Measurements from ENCODE around the gene GPR132. TPM values are rescaled to one million over a fixed set of nuclear protein-coding genes. Genes with fewer than 3 reads are reported as not detected.

The GPR132 gene
- total RNA-seq, 1 experiment from 2014 or later: not detected

DNA sequence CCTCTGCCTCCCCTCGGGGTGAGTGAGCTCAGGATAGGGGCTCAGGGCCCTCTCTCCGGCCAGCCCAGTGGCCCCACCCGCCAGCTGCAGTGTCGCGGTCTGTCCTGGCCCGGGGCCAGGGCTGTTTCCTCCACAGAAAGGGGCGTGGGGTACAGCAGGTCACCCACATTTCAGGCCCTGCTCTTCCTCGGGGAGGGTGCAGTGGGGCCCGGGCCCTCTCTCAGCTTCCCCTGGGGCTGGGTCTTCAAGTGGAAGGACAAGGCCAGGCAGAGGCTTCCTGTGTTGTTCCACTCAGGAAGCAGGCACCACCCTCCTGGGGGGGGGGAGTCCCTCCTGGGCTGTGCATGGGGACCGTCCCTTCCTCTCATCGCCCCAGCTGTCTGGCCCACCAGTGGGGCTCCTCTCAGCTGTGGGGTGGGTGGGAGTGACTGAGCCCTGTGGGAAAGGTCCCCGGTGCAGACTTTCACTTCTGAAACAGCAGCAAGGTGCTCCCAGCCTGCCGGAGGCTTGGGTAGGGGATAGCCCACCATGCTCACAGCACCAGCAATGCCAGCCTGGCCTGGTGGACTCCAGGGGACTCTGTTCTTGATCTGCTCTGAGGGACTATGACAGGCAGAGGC lies 3.7 kb downstream of the GPR132 start:
- no peak for DNase-seq (ENCODE audit: low read depth)

DNA sequence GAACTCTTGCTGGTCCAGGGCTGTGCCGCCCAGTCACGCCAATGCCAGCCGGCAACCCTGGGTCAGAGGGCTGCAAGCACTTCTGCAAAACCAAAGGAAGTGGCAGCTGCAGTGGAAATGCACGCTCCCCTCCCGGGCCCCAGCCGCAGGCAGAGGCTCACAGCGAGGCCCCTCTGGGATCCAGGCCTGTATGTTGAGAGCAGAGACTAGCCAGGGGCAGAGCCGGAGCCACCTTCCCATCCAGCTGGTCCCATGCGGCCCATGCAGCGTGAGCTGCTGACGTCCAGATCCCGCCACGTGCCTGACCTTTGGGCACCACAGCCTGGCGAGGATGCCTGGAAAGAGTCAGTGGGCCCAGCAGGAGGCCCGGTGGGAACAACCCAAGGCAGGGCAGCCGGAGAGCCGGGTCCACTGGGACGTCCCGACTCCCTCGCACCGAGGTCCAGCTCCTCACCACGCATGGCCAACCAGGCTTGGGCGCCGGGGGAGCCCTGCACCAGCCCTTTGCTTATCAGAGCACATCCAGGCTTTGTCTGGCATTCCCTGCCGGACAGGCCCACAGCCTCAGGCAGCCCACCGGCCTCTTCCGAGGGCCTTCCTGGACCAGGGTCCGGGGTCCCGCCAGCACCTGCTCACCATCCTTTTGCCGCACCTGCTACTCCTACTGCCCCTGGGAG lies 4.3 kb downstream of the GPR132 start:
- DNase-seq (ENCODE audit: low read depth): no peak

DNA sequence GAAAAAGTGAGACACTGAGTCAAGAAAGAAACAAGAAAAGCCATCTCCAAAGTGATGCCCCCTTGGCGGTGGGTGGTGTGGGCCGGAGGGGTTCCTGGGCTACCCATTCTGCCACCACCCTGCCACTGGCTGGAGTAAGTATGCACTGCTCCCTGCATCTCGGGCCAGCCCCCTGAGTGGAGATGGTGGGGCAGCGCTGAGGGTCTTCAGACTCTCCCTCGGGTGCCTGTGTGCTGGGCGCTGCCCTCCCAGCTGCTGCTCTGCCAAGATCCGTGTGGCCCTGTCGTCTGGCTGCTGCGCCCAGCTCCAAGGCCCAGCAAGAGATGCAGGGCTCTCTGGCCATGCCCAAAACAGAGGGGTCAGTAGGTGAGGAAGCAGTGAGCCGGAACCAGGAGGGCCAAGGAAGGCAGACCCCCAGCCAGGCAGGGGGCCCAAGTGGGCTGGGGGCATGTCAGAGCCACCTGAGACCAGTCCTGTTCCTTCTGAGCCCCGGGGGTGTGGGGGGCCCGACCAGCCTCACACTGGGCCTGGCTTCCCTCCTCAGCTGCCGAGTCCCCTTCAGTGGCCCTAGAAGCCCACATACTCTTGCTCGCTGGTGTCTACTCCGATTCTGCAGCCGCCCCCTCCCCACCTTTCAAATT lies 5.2 kb downstream of the GPR132 start:
- no peak for DNase-seq (ENCODE audit: low read depth)

DNA sequence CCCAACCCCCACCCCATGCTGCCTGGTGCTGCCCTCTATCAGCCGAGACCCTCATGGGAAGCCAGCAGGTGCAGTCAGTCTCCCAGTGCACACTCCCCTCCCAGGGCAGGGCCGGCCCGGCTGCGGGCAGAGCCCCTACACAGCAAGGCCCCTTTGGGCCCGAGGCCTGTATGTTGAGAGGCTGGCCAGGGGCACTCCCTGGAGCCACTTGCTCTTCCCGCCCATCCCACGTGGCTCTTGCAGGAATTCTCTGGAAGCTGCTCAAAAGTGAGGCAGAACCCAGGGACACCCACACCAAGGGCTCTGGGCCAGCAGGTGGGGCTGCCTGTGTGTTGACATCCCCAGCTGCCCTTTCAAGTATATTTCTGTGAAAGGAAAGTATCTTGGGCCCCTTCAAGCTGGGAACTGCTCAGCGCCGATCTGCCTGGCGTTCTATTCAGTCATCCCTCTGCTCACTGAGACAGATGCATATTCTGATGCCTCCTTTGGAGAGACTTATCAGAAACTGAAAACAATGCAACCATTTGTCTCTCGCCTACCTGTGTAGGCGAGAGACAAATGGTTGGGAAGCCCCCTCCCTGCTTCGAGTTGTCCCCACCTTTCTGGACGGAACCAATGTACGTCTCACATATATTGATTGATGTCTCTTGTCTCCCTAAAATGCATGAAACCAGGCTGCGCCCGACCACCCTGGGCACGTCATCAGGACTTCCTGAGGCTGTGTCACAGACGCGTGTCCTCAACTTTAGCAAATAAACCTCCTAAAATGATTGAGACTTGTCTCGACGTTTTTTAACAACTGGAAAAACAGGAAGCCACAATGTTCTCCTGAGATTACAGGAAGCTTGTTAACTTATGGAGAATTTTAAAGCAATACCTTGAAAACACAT lies 6.0 kb downstream of the GPR132 start:
- DNase-seq (ENCODE audit: low read depth): no peak

- no peak for DNase-seq (ENCODE audit: low read depth)
These were observed 6.7 kb downstream of the GPR132 start for GRCh38 chr14:105058521-105059034.

DNA sequence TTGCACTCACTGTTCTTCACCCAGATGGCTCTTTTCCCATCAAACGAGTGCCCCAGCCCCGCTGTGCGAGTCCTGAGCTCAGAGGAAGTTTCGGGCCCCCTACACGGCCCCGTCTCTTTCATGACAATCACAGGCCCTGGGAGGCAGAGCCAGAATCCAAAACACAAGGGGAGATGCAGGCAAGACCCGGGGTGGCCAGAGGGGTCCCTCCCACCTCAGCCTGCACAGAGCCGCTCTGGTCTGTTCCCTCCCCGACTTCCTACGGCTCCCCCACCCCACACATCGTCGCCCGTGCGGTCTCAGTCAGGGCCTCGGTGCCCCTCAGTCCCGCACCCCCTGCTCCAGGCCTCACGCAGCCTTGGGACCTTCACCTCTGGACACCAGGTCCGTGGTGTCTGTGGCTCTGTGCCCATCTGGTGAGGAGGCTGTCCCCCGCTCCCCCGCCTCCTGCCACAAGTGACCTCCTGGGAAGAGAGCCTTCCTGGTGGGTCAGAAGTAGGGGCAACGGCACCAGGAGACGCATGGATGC lies 8.9 kb downstream of the GPR132 start:
- no peak for DNase-seq (ENCODE audit: low read depth)

DNA sequence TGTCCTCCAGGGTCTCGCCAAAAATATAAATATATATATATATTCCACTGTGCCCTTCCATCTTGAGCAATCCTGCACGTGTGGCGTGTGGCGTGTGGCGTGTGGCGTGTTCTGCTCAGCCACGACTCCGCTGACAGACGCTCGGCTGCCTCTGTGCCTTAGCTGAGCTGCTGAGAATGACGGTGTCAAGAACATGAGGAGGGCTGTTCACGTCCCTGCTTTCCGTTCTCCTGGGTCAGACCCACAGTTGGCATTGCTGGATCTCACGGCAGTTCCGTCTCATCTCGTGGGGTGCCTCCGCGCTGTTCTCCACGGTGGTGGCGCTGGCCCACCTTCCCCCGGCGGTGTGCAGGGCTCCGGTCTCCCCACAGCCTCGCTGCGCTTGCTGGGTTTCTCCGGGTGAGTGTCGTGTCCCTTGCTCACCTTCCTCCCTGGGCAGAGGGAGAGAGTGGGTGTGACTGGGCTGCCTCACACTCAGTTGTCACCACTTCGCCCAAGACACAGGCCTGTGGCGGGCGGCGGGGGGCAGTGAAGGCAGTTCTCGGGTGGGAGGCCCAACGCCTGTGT lies 9.4 kb downstream of the GPR132 start:
- DNase-seq (ENCODE audit: low read depth): no peak

GRCh38 chr14:105055334-105055733 lies 9.9 kb downstream of the GPR132 start:
- no peak for DNase-seq (ENCODE audit: low read depth)

DNA sequence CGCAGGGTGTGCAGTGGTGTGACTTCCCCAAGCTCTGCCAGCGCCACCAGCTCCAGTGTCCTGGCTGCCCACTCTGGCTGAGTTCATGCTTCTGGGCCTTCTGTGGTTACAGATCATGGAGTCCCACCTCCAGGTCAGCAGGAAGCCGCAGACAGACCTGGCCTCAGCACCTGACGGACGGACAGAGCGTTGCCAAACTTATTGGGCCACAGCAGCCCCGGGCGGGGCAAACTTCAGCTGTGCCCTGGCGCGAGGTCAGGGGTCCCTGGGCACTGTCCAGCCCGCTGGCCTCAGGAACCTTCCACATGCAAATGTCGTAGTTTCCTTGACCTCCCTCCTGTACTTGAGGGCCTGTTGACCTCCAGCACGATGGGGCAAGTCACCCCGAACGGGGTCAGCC lies 11.2 kb downstream of the GPR132 start:
- no peak for DNase-seq (ENCODE audit: low read depth)

GRCh38 chr14:105053421-105053820 lies 11.8 kb downstream of the GPR132 start:
- no peak for DNase-seq (ENCODE audit: low read depth)

DNA sequence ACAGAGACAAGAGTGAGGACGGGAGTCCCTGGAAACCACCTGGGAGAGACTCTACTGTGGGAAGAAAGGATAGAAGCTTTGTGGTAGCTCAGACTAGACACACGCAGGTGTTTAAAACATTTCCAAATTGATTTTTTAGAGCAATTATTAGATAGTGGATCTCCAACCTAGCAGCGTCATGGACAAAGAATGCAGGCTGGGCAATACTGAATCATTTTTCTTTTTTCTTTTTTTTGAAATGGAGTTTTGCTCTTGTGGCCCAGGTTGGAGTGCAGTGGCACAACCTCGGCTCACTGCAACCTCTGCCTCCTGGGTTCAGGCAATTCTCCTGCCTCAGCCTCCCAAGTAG lies 13.1 kb downstream of the GPR132 start:
- DNase-seq (ENCODE audit: low read depth): no peak

- no peak for DNase-seq (ENCODE audit: low read depth)
These were observed 13.8 kb downstream of the GPR132 start for GRCh38 chr14:105051182-105052109.

GRCh38 chr14:105050551-105050897 lies 14.7 kb downstream of the GPR132 start:
- peak; percentile 68 for DNase-seq (ENCODE audit: low read depth)

DNA sequence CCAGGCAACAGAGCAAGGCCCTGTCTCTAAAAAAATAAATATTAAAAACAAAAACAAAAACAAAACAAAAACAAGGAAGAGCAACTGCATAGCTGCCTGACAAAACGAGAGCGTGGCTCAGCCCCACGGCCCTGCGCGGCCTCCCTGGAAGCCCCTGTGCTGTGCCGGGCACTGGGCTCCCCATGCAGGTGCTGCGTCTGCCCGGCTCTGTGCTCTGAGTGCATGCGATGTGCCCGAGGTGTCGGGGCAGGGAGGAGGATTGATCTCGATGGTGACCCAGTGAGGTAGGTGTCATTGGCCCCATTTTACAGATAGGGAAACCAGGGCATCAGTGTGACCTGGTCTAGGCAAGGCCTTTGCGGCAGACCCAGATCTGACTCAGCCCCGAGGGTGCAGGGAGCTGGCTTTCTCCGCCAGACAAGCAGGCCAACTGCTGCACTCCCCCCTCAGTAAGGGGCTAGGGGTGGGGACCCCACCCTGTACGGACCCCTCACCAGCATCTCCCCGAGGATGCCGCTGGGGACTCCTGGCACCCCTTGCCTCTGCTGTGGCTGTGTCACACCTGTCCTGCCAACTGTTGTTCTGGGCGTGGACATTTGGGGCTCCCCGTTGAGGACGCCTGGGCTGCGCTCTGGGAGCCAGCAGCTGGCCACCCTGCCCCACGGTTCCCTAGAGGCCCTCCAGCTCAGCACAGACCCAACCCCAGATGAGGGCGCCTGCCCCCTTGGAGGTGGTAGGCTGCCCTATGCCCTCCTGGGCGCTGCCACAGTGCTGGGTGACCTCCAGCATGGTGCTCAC lies 15.3 kb downstream of the GPR132 start:
- DNase-seq (ENCODE audit: low read depth): no peak

GRCh38 chr14:105047283-105048016 lies 17.8 kb downstream of the GPR132 start:
- no peak for DNase-seq (ENCODE audit: low read depth)

DNA sequence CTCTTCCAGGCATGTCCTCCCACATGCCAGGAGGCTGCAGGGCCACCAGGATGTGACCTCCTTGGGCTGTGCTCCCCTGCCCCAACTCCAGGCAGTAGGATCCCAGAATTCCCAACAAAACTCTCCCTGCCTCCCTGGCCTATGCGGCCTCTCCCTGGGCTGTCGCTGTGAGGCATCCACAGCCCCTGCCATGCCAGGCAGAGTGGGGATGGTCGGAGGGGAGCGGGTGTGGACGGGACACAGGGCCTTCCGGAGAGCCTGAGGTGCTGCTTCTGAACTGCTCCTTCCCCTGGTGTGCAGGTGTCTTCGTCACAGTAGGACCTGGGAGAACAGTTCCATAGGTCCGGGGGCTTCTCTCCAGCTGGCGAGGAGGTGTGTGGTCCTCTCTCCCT lies 18.3 kb downstream of the GPR132 start:
- no peak for DNase-seq (ENCODE audit: low read depth)

GRCh38 chr14:105045710-105046326 lies 19.4 kb downstream of the GPR132 start:
- DNase-seq (ENCODE audit: low read depth): peak; percentile 66

DNA sequence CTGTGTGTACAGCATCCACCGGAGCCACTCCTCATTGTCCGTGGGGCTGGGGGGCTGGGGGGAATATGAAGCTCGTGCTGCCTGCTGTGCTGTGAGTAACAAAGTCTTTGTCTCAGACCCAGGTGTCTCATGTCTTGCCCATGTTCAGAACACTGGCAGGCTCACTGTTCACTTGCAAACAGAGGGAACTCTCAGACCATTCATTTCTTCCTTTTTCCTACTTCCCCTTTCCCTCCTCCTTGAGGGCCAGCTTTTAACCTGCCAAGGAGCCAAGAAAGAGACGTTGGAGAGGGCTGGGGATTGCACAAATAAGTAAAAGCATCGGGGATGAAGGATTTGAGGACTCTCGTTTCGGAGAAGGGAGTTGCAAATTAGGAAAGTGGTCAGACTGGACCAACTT lies 21.6 kb downstream of the GPR132 start:
- no peak for DNase-seq (ENCODE audit: low read depth)

- no peak for DNase-seq (ENCODE audit: low read depth)
These were observed 22.4 kb downstream of the GPR132 start for GRCh38 chr14:105042813-105043212.
